ENCODE data around the gene PAX8. TPM values are rescaled to one million over a fixed set of nuclear protein-coding genes. Genes with fewer than 3 reads are reported as not detected.

Gene PAX8
- total RNA-seq, 6 experiments from 2014 or later: 0.33 to 6.7 (median 5.1) TPM

DNA sequence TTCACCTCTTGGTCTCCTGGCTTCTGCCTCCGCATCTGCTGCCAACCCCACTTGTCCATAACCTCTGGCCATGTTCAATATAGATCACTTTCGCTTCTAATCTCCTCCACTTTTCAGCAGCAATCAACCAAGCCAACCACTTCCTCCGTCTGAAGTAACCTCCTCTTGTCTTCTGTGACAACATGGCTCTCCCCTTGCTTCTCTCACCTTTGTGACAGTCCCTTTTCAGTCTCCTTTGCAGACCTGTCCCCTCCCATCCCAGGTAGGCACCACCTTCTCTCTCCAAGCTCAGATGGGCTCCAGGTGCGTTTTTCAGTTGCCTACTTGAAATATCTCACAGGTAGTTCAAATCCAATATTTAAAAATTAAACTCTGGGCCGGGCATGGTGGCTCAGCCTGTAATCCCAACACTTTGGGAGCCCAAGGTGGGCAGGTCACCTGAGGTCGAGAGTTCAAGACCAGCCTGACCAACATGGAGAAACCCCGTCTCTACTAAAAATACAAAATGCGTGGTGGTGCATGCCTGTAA is 109.7 kb downstream of the PAX8 start:
- Mint-ChIP-seq H3K27ac (no peak overlapping the region), H3K36me3 (ENCODE audit: low read depth) (no peaks in the 10 kb centered on the region), H3K4me1 (ENCODE audit: low read depth) (no peaks in the 10 kb centered on the region), H3K27me3 (ENCODE audit: insufficient read depth) (peaks cover 10% of the 10 kb centered on the region; the same call in 1 of the 2 replicates), H3K4me3 (no peak overlapping the region), H3K9me3 (no peaks in the 10 kb centered on the region)
- TF ChIP-seq, protein P1, sequence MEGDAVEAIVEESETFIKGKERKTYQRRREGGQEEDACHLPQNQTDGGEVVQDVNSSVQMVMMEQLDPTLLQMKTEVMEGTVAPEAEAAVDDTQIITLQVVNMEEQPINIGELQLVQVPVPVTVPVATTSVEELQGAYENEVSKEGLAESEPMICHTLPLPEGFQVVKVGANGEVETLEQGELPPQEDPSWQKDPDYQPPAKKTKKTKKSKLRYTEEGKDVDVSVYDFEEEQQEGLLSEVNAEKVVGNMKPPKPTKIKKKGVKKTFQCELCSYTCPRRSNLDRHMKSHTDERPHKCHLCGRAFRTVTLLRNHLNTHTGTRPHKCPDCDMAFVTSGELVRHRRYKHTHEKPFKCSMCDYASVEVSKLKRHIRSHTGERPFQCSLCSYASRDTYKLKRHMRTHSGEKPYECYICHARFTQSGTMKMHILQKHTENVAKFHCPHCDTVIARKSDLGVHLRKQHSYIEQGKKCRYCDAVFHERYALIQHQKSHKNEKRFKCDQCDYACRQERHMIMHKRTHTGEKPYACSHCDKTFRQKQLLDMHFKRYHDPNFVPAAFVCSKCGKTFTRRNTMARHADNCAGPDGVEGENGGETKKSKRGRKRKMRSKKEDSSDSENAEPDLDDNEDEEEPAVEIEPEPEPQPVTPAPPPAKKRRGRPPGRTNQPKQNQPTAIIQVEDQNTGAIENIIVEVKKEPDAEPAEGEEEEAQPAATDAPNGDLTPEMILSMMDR (IDR thresholded peaks at IDR 0.05): no peak
- DNase-seq: no peak

DNA sequence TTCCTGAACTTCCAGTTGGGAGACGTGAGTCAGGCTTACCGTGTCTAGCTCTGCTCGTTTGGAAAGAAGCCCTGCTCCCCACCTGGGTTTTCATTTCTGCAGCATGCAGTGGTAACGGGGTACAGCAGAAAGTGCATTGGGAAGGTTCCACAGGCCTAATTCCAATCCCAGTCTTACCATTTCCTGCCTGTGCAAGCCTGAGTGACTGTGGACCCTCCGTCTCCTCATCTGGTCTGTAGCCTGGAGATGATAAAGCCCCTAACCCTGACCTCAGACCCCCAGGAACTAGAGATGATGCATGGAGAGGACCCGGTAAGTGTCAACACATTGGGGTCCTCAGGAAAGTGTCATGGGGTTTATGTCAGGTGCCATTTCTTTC is 110.8 kb downstream of the PAX8 start:
- Mint-ChIP-seq H3K27me3 (ENCODE audit: insufficient read depth) (peaks cover 10% of the 10 kb centered on the region; the same call in 1 of the 2 replicates), H3K4me1 (ENCODE audit: low read depth) (no peaks in the 10 kb centered on the region), H3K4me3 (no peak overlapping the region), H3K9me3 (no peaks in the 10 kb centered on the region), H3K36me3 (ENCODE audit: low read depth) (no peaks in the 10 kb centered on the region), H3K27ac (no peak overlapping the region)
- TF ChIP-seq, protein P1 (IDR thresholded peaks at IDR 0.05): no peak
- no peak for DNase-seq

DNA sequence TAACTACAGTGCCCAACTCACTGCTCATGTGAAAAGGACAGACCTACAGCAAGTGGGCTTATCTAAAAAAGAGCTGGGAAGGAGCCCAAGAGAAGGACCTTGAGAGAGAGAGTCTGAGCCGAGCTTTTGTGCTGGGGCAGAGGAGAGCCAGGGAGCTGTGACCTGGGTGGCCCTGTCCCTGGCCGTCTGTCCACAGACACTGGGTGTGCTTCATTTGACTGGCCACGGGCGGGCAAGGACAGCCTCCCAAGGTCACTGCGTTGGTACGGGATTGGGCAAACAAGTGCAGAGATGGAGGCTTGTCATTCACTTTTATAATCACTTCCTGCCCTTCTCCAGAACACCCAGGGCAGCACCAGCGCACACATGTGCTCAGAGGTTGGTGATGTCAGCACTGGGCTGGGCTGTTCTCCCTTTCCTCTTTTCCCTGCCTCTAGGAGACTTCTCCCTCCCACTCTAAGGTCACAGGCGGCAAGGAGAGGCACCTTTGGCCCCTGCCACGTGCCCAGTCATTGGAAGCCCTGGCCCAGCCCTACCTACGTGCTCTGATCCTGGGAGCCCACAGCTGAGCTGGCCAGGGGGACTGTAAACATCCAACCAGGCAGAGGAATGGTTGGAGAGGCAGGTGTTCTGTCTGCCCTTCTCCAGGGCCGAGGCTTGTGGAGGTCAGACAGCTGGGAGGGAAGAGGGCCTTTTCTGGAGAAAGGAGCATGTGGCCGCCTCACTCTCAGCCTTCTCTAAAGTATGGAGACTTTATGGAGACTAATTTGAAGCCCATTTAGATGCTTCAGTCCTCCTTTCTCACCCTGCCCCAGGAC is 111.4 kb downstream of the PAX8 start:
- TF ChIP-seq, protein P1 (IDR thresholded peaks at IDR 0.05): no peak
- H3K27me3 Mint-ChIP-seq (ENCODE audit: insufficient read depth): peaks cover 10% of the 10 kb centered on the region; the same call in 1 of the 2 replicates
- DNase-seq: no peak
- no peak overlapping the region for H3K27ac Mint-ChIP-seq
- H3K9me3 Mint-ChIP-seq: no peaks in the 10 kb centered on the region
- H3K4me1 Mint-ChIP-seq (ENCODE audit: low read depth): no peaks in the 10 kb centered on the region
- H3K4me3 Mint-ChIP-seq: no peak overlapping the region
- no peaks in the 10 kb centered on the region for H3K36me3 Mint-ChIP-seq (ENCODE audit: low read depth)

DNA sequence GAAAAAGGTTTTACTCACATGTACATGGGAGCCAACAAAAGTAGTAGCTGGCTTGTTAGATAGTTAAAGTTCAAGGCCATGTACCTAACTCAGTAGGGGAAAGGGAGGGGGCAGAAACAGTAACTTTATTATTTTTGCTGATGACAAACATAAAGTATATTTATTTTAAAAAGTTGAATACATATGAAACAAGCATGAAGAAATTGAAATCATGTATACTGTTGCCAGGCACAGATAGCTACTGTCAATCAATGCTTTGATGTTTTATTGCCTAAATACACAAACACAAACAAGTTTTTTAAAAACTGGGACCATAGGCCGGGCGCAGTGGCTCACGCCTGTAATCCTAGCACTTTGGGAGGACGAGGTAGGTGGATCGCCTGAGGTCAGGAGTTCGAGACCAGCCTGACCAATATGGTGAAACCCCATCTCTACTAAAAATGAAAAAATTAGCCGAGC is 112.5 kb downstream of the PAX8 start:
- no peaks in the 10 kb centered on the region for H3K36me3 Mint-ChIP-seq (ENCODE audit: low read depth)

More for the DNA sequence above, 112.5 kb downstream of the PAX8 start:
- TF ChIP-seq, protein P1 (IDR thresholded peaks at IDR 0.05): no peak
- no peak overlapping the region for H3K4me3 Mint-ChIP-seq
- H3K4me1 Mint-ChIP-seq (ENCODE audit: low read depth): no peaks in the 10 kb centered on the region
- H3K9me3 Mint-ChIP-seq: no peaks in the 10 kb centered on the region
- H3K27ac Mint-ChIP-seq: no peak overlapping the region
- H3K27me3 Mint-ChIP-seq (ENCODE audit: insufficient read depth): peaks cover 8% of the 10 kb centered on the region
- DNase-seq: no peak

Other genes starting within 250 kb of the PAX8 start
- not detected for gene IL36B, start 226.1 kb downstream of the PAX8 start, total RNA-seq (2021; fragmentation: NEBNext Ultra II Directional; extraction: Animal tissue kit (Norgen Biotek cat#: 25700))
- gene IL36RN, start 219.7 kb downstream of the PAX8 start, total RNA-seq (2021; fragmentation: NEBNext Ultra II Directional; extraction: Animal tissue kit (Norgen Biotek cat#: 25700)): not detected
- gene IL1F10, start 211.0 kb downstream of the PAX8 start, total RNA-seq (2021; fragmentation: NEBNext Ultra II Directional; extraction: Animal tissue kit (Norgen Biotek cat#: 25700)): not detected
- not detected for gene IL1RN, start 151.3 kb downstream of the PAX8 start, total RNA-seq (2021; fragmentation: NEBNext Ultra II Directional; extraction: Animal tissue kit (Norgen Biotek cat#: 25700))
- 1 to 10 TPM in 5 of 6 experiments, under 1 TPM in 1; 0.76 to 1.8 (median 1.1) TPM for gene PSD4, start 105.0 kb downstream of the PAX8 start, total RNA-seq (2021; fragmentation: NEBNext Ultra II Directional; extraction: Animal tissue kit (Norgen Biotek cat#: 25700))
- gene ZNG1B, start 158.8 kb upstream of the PAX8 start, total RNA-seq (2021; fragmentation: NEBNext Ultra II Directional; extraction: Animal tissue kit (Norgen Biotek cat#: 25700)): 10 to 100 TPM; 19.5 to 32.2 (median 26.2) TPM
- under 1 TPM in 2 of 6 experiments, not detected in 4; 0.07 to 0.19 TPM for gene FOXD4L1, start 219.7 kb upstream of the PAX8 start, total RNA-seq (2021; fragmentation: NEBNext Ultra II Directional; extraction: Animal tissue kit (Norgen Biotek cat#: 25700))

All from HFFc6 (cell line).